K562 (cell line): Measurements from ENCODE around the gene LDB2.

ENCODE experiments used
- BHLHE40 ChIP-seq: IDR thresholded peaks from 2 replicates; pipeline ENCODE4 v1.6.1; 2011; ENCODE audit warnings: low read length, improper control_type of control experiment
- CREB5 ChIP-seq: fragments of 250-450 bp; sonication (Bioruptor Pico); IDR thresholded peaks from 2 replicates; pipeline ENCODE4 v1.5.0; 2020; ENCODE audit warnings: mild to moderate bottlenecking
- CTCF ChIP-seq, 3 experiments: IDR thresholded peaks in 2 of 3; conservative IDR thresholded peaks in 1 of 3; 2 replicates each; pipeline ENCODE4 v1.5.1; 2011 to 2012; ENCODE audit warnings: low read length in 3 of 3, mild to moderate bottlenecking in 3 of 3, control low read depth in 2 of 3, improper control_type of control experiment in 1 of 3, inconsistent platforms in 1 of 3, low read depth in 1 of 3, mixed read lengths in 1 of 3, moderate library complexity in 1 of 3; ENCODE audit not compliant: insufficient read depth in 2 of 3
- CTCFL ChIP-seq: IDR thresholded peaks from 2 replicates; pipeline ENCODE4 v1.6.1; 2011; ENCODE audit warnings: borderline replicate concordance, low read depth, mild to moderate bottlenecking, moderate library complexity, low read length; ENCODE audit not compliant: insufficient read depth, poor library complexity, severe bottlenecking
- HMGN3 ChIP-seq: IDR thresholded peaks from 2 replicates; pipeline ENCODE4 v1.6.1; 2011; ENCODE audit warnings: borderline replicate concordance, low read depth, mild to moderate bottlenecking, mixed read lengths, low read length; ENCODE audit not compliant: insufficient read length; ENCODE audit errors: extremely low read depth
- HMGXB4 ChIP-seq: sonication (generic); formaldehyde crosslinking; IDR thresholded peaks from 2 replicates; pipeline ENCODE4 v1.8.1; 2023; ENCODE audit warnings: mild to moderate bottlenecking, missing genetic modification reagents
- MLX ChIP-seq, 2 experiments: fragments of 450-650 bp in 1 of 2; sonication (generic) in 1 of 2; formaldehyde crosslinking; conservative IDR thresholded peaks; 2 replicates each; pipeline versions ENCODE4 v1.4.0 to v1.8.1; 2020 to 2022; ENCODE audit warnings: mild to moderate bottlenecking in 1 of 2, missing genetic modification reagents in 1 of 2
- NR3C1 ChIP-seq: sonication (generic); formaldehyde crosslinking; IDR thresholded peaks from 2 replicates; pipeline ENCODE4 v1.8.1; 2022; ENCODE audit warnings: missing genetic modification reagents
- NR4A1 ChIP-seq, 2 experiments: fragments of 250-450 bp in 1 of 2; fragments of 450-650 bp in 1 of 2; sonication (Bioruptor Pico) in 1 of 2; IDR thresholded peaks; 2 replicates each; pipeline versions ENCODE4 v1.4.0 to v1.6.1; 2016 to 2020; ENCODE audit warnings: mild to moderate bottlenecking in 2 of 2, missing compliant biosample characterization in 1 of 2, missing genetic modification characterization in 1 of 2, moderate library complexity in 1 of 2
- RCOR1 ChIP-seq, 2 experiments: IDR thresholded peaks; 2 replicates each; pipeline ENCODE4 v1.6.1; 2012; ENCODE audit warnings: low read depth in 2 of 2, low read length in 2 of 2, borderline replicate concordance in 1 of 2, improper control_type of control experiment in 1 of 2
- ZBTB9 ChIP-seq: fragments of 450-650 bp; formaldehyde crosslinking; IDR thresholded peaks from 2 replicates; pipeline ENCODE4 v1.4.0; 2020; ENCODE audit warnings: mild to moderate bottlenecking, moderate library complexity

- TF ChIP-seq CTCF (IDR thresholded peaks at IDR 0.05 in 2 of 3, conservative IDR thresholded peaks at IDR 0.05 in 1 of 3; ENCODE audit: insufficient read depth in 2 of 3, low read depth in 1 of 3, low read length in 3 of 3), result no peak
- no peak for TF ChIP-seq RCOR1 (IDR thresholded peaks at IDR 0.05; ENCODE audit: borderline replicate concordance in 1 of 2, low read depth in 2 of 2, low read length in 2 of 2)
- no peak for TF ChIP-seq BHLHE40
- TF ChIP-seq CTCFL, result no peak
- TF ChIP-seq HMGXB4 (CRISPR knock-in tag), result no peak
- no peak for TF ChIP-seq ZBTB9 (CRISPR knock-in tag)
- TF ChIP-seq NR4A1 (CRISPR knock-in tag; IDR thresholded peaks at IDR 0.05), result no peak
- no peak for TF ChIP-seq NR4A1 (tag; IDR thresholded peaks at IDR 0.05)
- no peak for TF ChIP-seq CREB5 (CRISPR knock-in tag)
- no peak for TF ChIP-seq HMGN3
- TF ChIP-seq MLX (CRISPR knock-in tag; conservative IDR thresholded peaks at IDR 0.05), result no peak
- no peak for TF ChIP-seq NR3C1 (CRISPR knock-in tag)
These were observed 17.6 kb upstream of the LDB2 start for GRCh38 chr4:16916031-16916430.
